Ascending aorta (tissue), 2 donors: Measurements from ENCODE around the gene SHISA3. TPM values are rescaled to one million over a fixed set of nuclear protein-coding genes. Genes with fewer than 3 reads are reported as not detected.
"Not testable (repeated sequence)": the region's sequence is repeated elsewhere in the genome, so short reads cannot be mapped to it uniquely, and the experiment has no call there.

ENCODE experiments used
- DNase-seq, 2 donors: peaks; one replicate each; pipeline ENCODE4 v3.0.0-alpha.2; 2019; ENCODE audit warnings: low spot score in 2 of 2
- H3K27ac ChIP-seq, 2 donors: fragments of 200-600 bp; sonication (generic); one replicate each; pipeline ENCODE4 v1.5.1; 2016 to 2017; ENCODE audit warnings: mild to moderate bottlenecking in 1 of 2
- H3K27me3 ChIP-seq: fragments of 200-600 bp; sonication (generic); one replicate; pipeline ENCODE4 v1.5.1; 2017
- H3K36me3 ChIP-seq, 2 donors: fragments of 200-600 bp; sonication (generic); one replicate each; pipeline ENCODE4 v1.5.1; 2016
- H3K4me1 ChIP-seq, 2 donors: fragments of 200-600 bp; sonication (generic); one replicate each; pipeline ENCODE4 v1.5.1; 2016 to 2017; ENCODE audit warnings: mild to moderate bottlenecking in 1 of 2
- H3K4me3 ChIP-seq, 2 donors: fragments of 200-600 bp; sonication (generic); one replicate each; pipeline ENCODE4 v1.5.1; 2016 to 2017; ENCODE audit warnings: mild to moderate bottlenecking in 1 of 2
- H3K9me3 ChIP-seq, 2 donors: fragments of 200-600 bp; sonication (generic); one replicate each; pipeline ENCODE4 v1.5.1; 2016
- intact Hi-C: fragments of 100-400 bp; cut with DNase I; formaldehyde crosslinking; loops from one replicate; pipeline ENCODE4 v1.15.1; 2023
- total RNA-seq: library from RNA; depleted of rRNA; stranded (reverse); fragments of >200 nt; gene quantifications from one replicate; pipeline ENCODE4 v1.1.0, GENCODE V29; 2016
- TF ChIP-seq, protein P1 (sequence below), 3 experiments: fragments of 200-600 bp in 2 of 3; fragments of 450-650 bp in 1 of 3; sonication (generic) in 2 of 3; IDR thresholded peaks; one replicate each; pipeline ENCODE4 v1.5.1; 2016 to 2019; ENCODE audit warnings: antibody characterized with exemption in 3 of 3, mild to moderate bottlenecking in 1 of 3, moderate library complexity in 1 of 3

Gene SHISA3
- total RNA-seq, 1 donor from 2014 or later: 23.6 TPM

DNA sequence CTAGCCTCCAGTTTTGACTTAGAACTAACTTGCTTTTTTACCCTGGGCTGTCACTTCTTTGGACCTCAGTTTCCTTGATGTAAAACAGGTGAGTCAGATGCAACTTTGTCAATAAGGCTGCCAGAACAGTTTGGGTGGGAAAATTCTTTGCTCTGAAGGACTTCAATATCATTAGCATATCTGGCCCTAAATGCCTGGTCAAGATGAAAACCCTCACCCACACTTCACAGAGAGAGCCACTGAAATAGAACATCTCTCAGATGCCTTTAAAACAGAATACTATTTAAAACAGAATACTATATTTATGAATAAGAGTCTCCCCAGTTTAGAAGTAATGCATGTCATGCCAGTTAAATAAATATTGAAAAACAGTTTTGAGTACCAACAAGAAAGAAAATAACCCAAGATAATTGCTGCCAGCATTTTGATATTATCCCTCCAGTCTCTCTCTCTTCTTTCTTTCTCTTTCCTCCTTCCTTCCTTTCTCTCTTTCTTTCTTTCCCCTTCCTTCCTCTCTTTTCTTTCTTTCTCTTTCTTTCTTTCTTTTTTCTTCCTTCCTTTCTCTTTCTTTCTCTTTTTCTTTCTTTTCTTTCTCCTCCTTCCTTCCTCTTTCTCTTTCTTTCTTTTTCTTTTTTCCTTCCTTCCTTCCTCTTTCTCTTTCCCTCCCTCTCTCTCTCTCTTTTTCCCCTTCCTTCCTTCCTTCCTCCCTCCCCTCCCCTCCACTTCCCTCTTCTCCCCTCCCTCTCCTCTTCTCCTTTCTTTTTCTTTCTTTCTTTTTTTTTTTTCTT lies 32.8 kb upstream of the SHISA3 start:
- TF ChIP-seq, protein P1, sequence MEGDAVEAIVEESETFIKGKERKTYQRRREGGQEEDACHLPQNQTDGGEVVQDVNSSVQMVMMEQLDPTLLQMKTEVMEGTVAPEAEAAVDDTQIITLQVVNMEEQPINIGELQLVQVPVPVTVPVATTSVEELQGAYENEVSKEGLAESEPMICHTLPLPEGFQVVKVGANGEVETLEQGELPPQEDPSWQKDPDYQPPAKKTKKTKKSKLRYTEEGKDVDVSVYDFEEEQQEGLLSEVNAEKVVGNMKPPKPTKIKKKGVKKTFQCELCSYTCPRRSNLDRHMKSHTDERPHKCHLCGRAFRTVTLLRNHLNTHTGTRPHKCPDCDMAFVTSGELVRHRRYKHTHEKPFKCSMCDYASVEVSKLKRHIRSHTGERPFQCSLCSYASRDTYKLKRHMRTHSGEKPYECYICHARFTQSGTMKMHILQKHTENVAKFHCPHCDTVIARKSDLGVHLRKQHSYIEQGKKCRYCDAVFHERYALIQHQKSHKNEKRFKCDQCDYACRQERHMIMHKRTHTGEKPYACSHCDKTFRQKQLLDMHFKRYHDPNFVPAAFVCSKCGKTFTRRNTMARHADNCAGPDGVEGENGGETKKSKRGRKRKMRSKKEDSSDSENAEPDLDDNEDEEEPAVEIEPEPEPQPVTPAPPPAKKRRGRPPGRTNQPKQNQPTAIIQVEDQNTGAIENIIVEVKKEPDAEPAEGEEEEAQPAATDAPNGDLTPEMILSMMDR (IDR thresholded peaks at IDR 0.05): no peak
- no peak overlapping the region for H3K4me3 ChIP-seq
- DNase-seq: no peak
- H3K36me3 ChIP-seq: no peaks in the 10 kb centered on the region
- intact Hi-C loops: no loop called here
- H3K27me3 ChIP-seq: no peaks in the 10 kb centered on the region
- no peaks in the 10 kb centered on the region for H3K4me1 ChIP-seq
- H3K27ac ChIP-seq: no peak overlapping the region
- H3K9me3 ChIP-seq: no peaks in the 10 kb centered on the region

DNA sequence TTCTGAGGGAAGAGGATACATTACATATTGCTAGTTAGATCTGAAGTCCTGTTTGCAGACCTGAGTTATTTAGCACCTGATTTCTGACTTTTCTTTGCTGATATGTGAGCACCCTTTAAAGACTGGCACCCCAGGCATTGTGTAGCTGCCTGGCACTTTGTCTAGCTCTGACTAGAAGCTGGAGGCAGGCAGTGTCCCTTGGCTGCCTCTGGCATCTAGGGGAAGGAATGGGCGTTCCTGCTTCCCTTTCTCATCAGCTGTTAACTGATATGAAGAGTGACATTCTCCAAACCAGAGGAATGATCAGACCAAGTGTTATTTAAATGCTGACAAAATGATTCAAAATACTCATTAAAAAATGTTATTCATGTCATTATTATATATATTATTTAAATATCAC lies 30.3 kb upstream of the SHISA3 start:
- TF ChIP-seq, protein P1 (IDR thresholded peaks at IDR 0.05): no peak
- H3K27ac ChIP-seq: no peak overlapping the region
- no peak overlapping the region for H3K4me3 ChIP-seq
- DNase-seq: no peak
- H3K27me3 ChIP-seq: no peaks in the 10 kb centered on the region
- no peaks in the 10 kb centered on the region for H3K9me3 ChIP-seq
- H3K4me1 ChIP-seq: no peaks in the 10 kb centered on the region
- no peaks in the 10 kb centered on the region for H3K36me3 ChIP-seq
- intact Hi-C loops: no loop called here

DNA sequence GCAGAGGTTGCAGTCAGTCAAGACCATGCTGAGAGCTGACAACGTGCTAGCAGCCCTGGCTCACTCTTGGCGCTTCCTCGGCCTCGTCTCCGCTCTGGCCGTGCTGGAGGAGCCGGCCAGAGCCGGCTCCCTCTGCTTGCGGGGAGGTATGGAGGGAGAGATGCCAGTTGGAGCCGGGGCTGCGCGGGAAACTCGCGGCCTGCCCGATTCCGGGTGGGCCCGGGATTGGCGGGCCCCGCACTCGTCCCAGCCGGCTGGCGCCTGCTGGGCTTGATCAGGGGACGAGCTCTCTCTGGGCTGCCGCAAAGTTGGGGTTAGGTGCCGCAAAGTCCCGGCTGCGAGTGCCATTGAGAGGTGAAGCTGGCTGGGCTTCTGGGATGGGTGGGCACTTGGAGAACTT lies 27.8 kb upstream of the SHISA3 start:
- intact Hi-C loops: no loop called here

DNA sequence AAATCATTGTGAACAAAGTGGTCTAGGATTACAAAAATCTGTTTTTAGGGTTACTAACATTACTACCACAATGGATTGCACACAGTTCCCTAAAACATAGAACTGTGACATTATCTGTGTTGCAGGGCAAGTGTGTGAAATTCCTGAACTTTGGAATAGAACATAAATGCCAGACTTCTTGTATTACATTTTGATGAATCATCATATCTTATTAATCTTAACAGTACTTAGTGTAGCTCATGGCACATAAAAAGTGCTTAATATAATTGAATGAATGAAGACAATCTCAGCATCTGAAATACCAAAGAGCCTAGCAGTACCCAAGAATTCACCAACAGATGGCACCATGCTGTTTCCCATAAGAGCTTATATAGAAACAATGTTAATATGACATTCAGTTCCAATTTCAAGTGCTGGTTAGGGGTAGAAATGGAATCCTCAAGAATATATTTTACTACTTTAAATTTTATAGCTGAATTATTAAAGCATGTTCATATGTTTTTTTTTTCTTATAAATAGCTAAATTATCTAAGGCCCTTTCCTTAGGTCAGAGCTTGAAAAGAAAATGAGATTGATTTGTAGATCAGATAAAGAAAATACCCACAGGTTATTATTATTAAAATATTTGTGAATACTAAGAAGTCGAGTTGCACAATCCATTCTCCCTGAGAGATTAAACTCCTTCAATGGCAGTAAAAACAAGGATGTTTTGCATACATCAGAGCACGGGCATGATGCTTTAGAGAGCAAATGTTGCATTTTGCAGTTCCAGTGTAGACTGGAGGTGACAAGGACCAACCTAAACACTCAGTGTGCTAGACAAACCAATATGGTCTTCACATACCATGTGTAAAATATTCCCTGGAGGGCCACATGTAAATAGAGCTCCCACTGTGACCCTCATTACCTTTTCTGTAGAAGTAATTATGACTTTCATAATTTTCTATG lies 25.7 kb upstream of the SHISA3 start:
- H3K4me1 ChIP-seq: no peaks in the 10 kb centered on the region
- no peak overlapping the region for H3K4me3 ChIP-seq
- no peak overlapping the region for H3K27ac ChIP-seq
- no peaks in the 10 kb centered on the region for H3K9me3 ChIP-seq
- no peak for DNase-seq
- H3K36me3 ChIP-seq: no peaks in the 10 kb centered on the region
- H3K27me3 ChIP-seq: no peaks in the 10 kb centered on the region
- TF ChIP-seq, protein P1 (IDR thresholded peaks at IDR 0.05): peak; percentile 16 to 56 (median 30)
- intact Hi-C loops: loop anchor here (1.0 to 5.0 kb wide), 2 partner anchors 89 to 149 kb away; no protein-coding TSS in a partner anchor

More for the DNA sequence above, 27.8 kb upstream of the SHISA3 start:
- Histone ChIP-seq H3K27ac (no peak overlapping the region), H3K36me3 (no peaks in the 10 kb centered on the region), H3K4me1 (no peaks in the 10 kb centered on the region), H3K4me3 (no peak overlapping the region), H3K9me3 (no peaks in the 10 kb centered on the region), H3K27me3 (no peaks in the 10 kb centered on the region)
- no peak for DNase-seq
- TF ChIP-seq, protein P1 (IDR thresholded peaks at IDR 0.05): no peak

DNA sequence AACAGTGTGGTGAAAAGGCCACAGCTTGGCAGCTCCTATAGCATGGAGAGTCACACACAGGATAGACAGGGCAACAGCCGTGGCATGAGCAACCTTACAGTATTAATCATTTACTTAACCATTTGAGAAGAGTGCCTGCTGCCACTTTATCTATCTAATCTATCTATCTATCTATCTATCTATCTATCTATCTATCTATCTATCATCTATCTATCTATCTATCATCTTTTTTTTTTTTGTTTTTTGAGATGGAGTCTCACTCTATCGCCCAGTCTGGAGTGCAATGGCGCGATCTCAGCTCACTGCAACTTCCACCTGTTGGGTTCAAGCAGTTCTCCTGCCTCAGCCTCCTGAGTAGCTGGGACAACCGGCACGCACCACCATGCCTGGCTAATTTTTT lies 25.0 kb upstream of the SHISA3 start:
- not testable (repeated sequence) for H3K27me3 ChIP-seq, H3K4me3 ChIP-seq, H3K4me1 ChIP-seq, DNase-seq, H3K36me3 ChIP-seq, H3K27ac ChIP-seq, H3K9me3 ChIP-seq
- intact Hi-C loops: loop anchor here (5.0 kb wide), 1 partner anchor 90 kb away; no protein-coding TSS in a partner anchor

DNA sequence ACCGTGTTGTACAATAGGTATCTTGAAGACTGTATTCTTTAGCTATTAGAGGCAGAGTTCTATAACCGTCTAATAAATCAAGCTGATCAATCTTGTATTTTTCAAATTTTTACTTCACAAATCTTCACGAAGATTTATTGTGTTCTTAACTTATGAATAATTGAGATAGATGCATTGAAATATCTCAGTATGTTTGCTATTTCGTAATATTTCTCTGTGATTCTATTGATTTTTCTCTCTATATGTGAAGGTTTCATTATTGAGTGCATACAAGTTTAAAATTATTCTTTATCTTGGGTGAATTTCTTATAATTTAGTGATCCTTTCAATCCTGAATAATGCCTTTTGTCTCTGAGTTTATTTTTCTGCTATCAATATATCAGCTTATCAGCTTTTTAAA lies 19.8 kb upstream of the SHISA3 start:
- TF ChIP-seq, protein P1 (IDR thresholded peaks at IDR 0.05): no peak
- intact Hi-C loops: no loop called here

More for the DNA sequence above, 19.8 kb upstream of the SHISA3 start:
- Histone ChIP-seq H3K27me3 (no peaks in the 10 kb centered on the region), H3K4me1 (no peaks in the 10 kb centered on the region), H3K4me3 (no peak overlapping the region), H3K36me3 (no peaks in the 10 kb centered on the region), H3K27ac (no peak overlapping the region), H3K9me3 (no peaks in the 10 kb centered on the region)
- no peak for DNase-seq
